Measurements from ENCODE around the gene RNFT2.
A peak's percentile ranks its signal among the peaks of the same experiment; 100 is the strongest.
"Not testable (repeated sequence)": the region's sequence is repeated elsewhere in the genome, so short reads cannot be mapped to it uniquely, and the experiment has no call there.

Gene RNFT2

DNA sequence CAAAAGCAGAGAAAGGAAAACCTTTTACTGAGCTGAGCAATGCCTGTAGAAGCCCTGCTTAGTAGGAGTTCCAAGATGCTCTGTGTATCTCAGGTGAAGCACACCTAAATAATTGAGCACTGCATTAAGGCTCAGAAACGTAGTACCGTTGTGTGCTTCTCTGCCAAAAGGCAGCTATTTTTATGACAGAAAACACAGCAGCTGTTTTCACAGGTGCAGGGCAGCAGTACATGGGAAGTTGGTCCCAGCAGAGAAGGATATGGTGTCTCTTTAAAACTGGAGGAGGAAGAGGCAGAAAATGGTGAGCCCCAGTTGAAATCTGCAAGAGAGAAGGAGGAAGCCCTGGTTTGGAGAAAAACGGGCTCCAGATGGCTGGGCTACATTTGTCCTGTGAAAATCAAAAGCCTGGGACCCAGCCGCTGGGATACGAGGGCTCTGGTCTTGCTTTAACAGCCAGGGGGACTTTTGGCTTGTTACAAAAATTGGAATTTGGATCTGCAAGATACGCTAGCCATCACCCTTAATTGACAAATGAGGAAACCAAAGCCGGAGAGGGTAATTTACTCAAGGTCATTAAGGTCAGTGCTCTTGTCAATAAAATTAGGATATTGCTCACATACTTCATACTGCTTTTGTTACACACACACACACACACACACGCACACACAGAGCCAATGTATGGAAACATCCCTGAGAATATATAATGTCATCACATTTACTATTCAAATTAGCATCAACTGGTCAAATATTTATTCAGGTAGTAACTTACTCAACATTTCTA, 27.6 kb upstream of the RNFT2 start:
- no peak for DNase-seq

DNA sequence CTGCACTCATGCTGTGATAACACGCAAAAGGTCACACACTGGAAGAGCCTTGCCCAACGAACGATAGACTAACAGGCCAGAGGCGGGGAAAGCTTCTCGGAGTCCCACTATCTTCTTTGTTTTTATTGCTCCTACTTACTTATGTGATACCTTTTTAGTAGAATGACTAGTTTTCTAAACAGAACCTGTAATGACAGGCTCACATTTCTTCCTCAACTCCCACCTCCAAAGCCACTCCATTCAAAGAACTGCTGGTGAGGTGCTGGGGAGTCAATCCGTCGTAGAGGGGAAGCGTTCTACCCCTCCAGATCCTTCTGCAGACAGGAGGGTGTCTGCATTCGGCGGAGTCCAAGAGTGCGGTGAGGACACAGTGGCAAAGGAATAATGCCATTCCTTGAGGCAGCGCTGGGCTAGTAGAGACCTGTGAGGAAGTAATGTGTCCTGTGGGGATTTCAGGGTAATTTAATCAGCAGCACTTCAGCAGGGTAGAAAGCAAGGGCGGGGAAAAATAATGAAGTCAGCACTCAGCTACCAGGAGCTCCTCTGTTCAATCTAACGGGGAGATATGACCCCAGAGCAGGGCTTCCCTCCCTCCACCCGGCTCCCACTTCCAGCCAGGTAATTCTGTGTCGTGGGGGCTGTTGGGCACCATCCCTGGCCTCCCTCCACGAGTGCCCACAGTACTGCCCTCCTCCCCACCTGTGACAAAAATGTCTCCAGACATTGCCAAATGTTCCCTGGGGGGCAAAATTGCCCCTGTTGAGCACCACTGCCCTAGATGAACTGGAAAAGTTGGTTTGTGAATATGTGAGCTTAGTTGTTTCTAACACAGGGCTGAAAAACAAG, 25.4 kb upstream of the RNFT2 start:
- DNase-seq, result no peak

DNA sequence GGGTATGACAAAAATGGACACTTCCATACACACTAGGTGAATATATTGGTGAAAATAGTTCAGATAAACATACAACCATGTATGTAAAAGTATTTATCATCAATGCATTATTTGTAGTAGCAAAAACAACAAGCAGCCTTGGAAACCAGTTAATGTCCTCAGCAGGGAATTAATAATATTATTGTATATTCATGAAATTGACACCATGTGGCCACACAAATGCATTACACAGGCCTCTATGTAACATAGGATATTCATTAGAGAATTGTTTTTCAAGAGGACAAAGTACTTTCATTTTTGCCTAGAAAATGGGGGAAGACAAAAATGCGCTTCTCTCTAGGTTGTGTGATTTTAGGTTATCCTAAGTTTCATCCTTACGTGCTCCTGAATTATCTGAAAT, 24.6 kb upstream of the RNFT2 start:
- no peak for DNase-seq

GRCh38 chr12:116714175-116714574, 23.9 kb upstream of the RNFT2 start:
- DNase-seq, result peak; percentile 17

DNA sequence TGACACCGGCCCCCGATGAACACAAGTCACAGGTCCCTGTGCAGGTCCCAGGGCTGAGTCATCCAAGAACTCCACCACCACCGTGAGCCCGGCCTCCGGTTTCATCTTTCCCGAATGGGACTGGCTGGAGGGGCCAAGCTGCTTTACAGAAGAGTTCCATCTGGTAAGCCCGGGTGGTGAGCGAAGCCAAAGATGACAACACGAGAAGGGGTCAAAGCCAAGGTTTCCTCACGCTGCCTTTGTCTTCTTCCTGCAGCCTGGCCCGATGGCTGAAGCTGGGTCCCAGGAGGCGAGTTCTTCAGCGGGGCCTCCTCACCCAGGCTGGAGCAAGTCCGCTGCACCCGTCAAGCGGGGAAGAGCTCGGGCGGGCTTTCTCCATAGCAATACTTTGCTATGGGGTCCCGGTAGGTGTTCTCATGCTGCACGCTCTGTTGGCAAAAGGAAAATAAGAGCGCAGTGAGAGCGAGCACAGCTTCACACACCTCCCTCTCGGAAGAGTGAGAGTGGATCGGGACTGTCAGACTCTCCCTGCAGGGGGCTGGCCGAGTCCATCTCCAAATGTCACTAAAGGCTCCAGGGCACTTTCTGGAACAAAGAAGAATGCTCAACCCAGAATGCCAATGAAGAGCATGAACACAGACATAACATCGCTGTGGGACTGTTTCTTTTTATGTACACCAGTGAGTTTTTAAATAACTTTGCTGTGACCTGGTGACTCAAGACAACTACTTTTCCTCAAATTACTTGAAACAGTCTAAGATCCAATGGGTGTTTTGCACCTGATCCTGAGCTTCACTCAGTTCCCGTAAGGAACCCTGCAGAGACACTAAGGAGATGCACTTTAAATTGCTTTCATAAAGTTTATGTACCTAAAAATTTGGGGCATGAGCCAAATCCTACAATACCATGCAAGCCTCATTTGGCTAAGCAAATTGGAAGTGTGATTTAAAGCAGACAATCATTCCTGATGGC, 20.4 kb upstream of the RNFT2 start:
- DNase-seq, result no peak

DNA sequence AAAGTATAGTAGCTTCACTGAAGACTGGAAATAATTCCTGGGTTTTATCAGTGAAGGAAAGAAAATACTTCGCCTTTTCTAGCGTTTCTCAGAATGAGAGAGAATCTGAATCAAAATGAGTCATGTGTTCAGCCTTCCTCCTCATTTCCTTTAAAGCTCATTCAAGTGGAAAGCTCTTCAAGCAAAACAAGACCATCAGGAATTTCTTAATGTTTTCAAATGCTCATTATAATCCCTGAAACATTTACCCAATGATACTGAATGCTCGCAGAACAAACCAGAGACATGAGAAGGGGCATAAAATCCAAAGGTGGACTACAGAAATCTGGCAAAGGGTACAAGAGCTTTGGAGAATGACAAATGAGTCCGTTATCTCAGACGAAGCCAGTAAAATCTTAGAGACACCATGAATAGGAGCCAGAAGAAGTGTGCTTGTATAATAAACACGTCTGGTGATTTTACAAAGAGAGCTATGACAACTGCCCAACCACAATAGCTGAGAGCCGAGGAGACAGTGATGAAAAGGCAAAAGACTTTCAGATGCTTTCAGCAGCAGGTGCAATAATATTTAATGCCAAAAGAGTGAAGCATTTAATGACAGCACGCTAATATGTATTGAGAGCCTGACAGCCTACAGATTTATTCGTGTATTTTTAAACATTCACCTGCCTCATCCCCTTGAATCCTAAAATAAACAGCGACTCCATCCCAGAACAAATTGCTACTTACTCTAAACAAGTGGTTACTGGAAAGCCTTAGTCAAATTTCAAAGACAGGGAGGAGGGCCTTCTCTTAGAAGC, 19.3 kb upstream of the RNFT2 start:
- DNase-seq, result peak; percentile 30

- DNase-seq, result no peak
Observed at GRCh38 chr12:116719731-116720528, 18.2 kb upstream of the RNFT2 start.

DNA sequence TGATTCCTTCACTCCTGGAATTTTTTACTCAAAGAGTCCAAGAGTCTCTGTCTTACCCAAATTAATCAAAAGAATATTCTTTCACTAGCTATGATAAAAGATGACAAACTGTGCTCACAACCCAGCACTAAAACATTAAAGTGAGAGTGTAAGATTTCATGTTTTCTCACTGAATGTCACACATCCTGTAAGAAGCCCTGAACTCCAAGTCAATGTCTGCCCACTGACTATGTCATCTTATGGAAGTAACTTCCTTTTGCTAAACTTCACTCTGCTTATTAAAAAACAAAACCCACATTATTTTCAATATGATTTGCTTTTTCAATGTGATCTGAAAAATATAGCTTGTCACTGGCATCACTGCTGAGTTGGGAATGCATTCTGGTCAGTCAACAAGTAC, 15.9 kb upstream of the RNFT2 start:
- DNase-seq, result no peak

- DNase-seq, result no peak
Observed at GRCh38 chr12:116726694-116727093, 11.4 kb upstream of the RNFT2 start.

DNA sequence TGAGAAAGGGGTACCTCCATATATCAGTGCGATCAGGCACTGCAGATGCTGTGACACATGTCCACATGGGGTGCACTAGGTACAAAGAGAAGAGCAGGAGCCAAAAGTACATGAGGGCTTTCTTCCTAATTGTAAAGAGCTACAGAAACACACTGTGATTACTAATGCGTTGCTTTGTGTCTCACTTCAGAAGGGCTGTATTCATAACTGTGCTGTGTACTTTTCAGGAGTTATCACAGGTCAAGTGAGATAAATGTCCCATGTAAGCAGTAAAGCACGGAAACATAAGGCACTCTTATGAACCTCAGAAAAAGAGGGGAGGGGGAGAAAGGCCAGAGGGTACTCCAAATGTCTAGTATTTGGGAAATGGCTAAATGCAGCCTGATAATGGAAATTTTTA, 10.9 kb upstream of the RNFT2 start:
- DNase-seq, result no peak

DNA sequence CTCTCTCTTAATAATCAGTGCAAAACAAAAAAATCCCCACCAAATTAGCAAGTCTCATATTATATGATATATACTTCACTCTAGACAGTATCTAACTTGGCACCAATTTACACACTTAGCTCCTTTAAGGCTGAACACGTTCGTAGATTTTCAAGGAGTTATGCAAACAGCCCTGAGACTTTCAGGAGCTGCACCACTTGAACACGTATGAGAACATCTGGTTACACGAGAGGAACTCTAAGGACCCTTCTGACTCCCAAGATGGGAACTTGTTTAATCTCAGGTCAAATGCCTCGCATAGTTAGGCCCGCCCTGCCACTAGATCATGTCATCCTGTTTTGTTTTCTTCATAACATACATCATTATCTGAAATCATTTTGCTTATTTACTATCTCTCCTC, 10.2 kb upstream of the RNFT2 start:
- DNase-seq, result no peak

DNA sequence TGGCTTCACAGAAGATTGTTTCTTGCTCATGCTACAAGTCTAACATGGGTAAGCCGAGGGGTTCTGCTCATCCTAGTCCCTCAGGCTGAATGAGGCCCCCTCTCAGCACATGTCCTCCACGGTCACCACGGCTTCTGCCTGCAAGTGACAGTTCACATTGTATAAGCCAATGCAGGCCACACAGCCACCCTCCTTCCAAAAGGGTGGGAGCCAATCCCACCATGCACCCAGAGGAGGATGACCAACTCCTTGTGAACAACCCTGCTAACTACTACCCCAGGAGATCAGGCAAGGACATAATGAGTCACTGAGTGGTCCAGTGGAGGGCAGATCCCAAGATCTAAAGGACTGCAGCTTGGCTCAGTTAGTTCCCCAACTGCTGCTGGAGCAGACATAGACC, 6.3 kb upstream of the RNFT2 start:
- DNase-seq, result no peak

- DNase-seq, result no peak
Observed at GRCh38 chr12:116734156-116734768, 3.9 kb upstream of the RNFT2 start.

GRCh38 chr12:116735084-116735483, 3.0 kb upstream of the RNFT2 start:
- DNase-seq, result no peak

- DNase-seq, result no peak
Observed at GRCh38 chr12:116735951-116736599, 2.0 kb upstream of the RNFT2 start.

GRCh38 chr12:116736962-116737773, 947 bp upstream of the RNFT2 start:
- no peak for DNase-seq

DNA sequence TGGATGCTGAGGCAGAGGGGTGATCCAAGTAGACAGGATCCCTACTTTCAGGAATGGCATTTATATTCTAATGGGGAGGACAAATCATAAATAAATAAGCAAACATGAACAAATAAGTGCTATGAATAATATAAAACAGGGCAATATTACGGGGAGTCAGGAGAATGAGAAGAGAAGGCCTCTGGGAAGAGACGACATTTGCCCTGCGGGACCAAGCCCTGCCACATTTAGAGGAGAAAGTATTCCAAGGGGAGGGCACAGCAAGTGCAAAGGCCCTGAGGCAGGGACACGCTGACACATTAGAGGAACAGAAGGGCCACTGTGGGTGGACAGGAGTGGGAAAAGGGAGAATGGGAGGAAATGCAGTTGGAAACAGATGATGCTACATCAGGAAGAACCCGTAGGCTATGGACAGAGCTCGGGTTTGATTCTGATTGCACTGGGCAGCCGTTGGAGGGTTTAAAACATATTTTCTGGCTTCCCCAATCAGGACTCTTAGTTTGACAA, 1.3 kb downstream of the RNFT2 start:
- DNase-seq, result no peak

- DNase-seq, result not testable (repeated sequence)
Observed at GRCh38 chr12:116742787-116743186, 4.7 kb downstream of the RNFT2 start.

- no peak for DNase-seq
Observed at GRCh38 chr12:116744766-116745165, 6.7 kb downstream of the RNFT2 start.
